ENCODE data around the gene DHDDS. TPM values are rescaled to one million over a fixed set of nuclear protein-coding genes. Genes with fewer than 3 reads are reported as not detected.

The DHDDS gene
- total and polyA plus RNA-seq, 2 of the 13 experiments (the other 11 are each of a cell fraction or from before 2014, with no cell fraction given): 18.9 to 28.3 TPM

DNA sequence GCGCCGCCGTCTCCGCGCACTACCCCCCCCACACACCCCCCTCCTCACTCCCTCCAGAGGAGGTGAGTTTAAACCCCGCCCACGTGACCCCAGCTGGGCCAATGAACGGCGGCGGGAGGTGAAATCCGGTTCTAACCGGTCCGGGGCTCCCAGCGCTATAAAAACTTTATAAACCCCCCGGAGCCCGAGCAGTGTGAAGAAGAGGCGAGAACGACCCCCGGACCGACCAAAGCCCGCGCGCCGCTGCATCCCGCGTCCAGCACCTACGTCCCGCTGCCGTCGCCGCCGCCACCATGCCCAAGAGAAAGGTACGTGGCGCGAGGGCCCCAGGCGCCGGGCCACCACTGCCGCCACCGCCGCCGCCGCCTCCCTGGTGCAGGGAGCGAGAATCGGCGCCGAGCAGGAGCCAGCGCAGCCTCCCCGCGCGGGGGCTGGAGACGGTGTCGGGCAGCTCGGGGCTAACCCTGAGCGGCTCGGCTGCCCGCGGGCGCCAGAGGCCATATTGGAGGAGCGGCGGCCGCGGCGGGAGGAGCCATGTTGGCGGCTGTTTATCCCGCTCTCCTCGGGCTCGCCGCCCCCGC lies 40.3 kb downstream of the DHDDS start, which contains the start of gene HMGN2 (continued):
- TF ChIP-seq KMT2A (CRISPR knock-in tag; IDR thresholded peaks at IDR 0.05) (no peak), ZKSCAN1 (IDR thresholded peaks at IDR 0.05; ENCODE audit: low read length) (no peak), ZNF782 (CRISPR knock-in tag; IDR thresholded peaks at IDR 0.05; ENCODE audit: borderline replicate concordance) (no peak), NR2F1 (CRISPR knock-in tag; IDR thresholded peaks at IDR 0.05) (no peak), POGK (CRISPR knock-in tag; conservative IDR thresholded peaks at IDR 0.05) (no peak), TBP (CRISPR knock-in tag; IDR thresholded peaks at IDR 0.05) (no peak), ZIK1 (CRISPR knock-in tag; IDR thresholded peaks at IDR 0.05; ENCODE audit: borderline replicate concordance, low read depth) (no peak), NRL (CRISPR knock-in tag; IDR thresholded peaks at IDR 0.05; ENCODE audit: borderline replicate concordance) (no peak; the same call in 1 of the 2 replicates), ZBTB20 (CRISPR knock-in tag; IDR thresholded peaks at IDR 0.05; ENCODE audit: borderline replicate concordance, low read depth) (no peak), PHF5A (CRISPR knock-in tag; IDR thresholded peaks at IDR 0.05; ENCODE audit: low read depth, unreplicated experiment) (no peak), ZNF337 (CRISPR knock-in tag; IDR thresholded peaks at IDR 0.05; ENCODE audit: borderline replicate concordance, low read depth) (no peak), ZNF557 (CRISPR knock-in tag; IDR thresholded peaks at IDR 0.05) (no peak), NFRKB (IDR thresholded peaks at IDR 0.05) (no peak), FOXK2 (IDR thresholded peaks at IDR 0.05) (no peak), ZNF484 (CRISPR knock-in tag; IDR thresholded peaks at IDR 0.05; ENCODE audit: borderline replicate concordance, low read depth) (no peak), ZBTB25 (CRISPR knock-in tag; IDR thresholded peaks at IDR 0.05) (no peak), GFI1 (CRISPR knock-in tag; IDR thresholded peaks at IDR 0.05; ENCODE audit: borderline replicate concordance) (no peak), SP140L (CRISPR knock-in tag; IDR thresholded peaks at IDR 0.05; ENCODE audit: borderline replicate concordance) (no peak), EHMT2 (IDR thresholded peaks at IDR 0.05; ENCODE audit: borderline replicate concordance, low read depth, low read length) (no peak)
- TF ChIP-seq, protein P1, sequence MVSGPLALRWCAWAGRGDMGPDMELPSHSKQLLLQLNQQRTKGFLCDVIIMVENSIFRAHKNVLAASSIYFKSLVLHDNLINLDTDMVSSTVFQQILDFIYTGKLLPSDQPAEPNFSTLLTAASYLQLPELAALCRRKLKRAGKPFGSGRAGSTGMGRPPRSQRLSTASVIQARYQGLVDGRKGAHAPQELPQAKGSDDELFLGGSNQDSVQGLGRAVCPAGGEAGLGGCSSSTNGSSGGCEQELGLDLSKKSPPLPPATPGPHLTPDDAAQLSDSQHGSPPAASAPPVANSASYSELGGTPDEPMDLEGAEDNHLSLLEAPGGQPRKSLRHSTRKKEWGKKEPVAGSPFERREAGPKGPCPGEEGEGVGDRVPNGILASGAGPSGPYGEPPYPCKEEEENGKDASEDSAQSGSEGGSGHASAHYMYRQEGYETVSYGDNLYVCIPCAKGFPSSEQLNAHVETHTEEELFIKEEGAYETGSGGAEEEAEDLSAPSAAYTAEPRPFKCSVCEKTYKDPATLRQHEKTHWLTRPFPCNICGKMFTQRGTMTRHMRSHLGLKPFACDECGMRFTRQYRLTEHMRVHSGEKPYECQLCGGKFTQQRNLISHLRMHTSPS (CRISPR knock-in tag; IDR thresholded peaks at IDR 0.05; ENCODE audit: low read depth): no peak
- TF ChIP-seq, protein P2, sequence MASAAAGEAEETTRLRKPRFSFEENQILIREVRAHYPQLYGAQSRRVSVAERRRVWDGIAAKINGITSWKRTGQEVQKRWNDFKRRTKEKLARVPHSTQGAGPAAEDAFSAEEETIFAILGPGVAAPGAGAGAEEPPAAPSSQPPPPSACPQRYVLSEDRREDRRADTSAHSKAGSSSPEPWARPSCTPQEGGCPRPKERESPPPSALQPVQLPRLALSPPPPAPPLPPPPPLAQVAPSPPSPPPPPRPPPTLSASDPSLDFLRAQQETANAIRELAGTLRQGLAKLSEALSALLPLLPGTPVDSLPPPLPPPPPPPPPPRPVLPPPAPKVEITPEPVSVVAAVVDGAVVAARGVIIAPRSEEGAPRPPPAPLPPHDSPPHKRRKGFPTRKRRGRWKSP (CRISPR knock-in tag; IDR thresholded peaks at IDR 0.05): no peak
- TF ChIP-seq, protein P3, sequence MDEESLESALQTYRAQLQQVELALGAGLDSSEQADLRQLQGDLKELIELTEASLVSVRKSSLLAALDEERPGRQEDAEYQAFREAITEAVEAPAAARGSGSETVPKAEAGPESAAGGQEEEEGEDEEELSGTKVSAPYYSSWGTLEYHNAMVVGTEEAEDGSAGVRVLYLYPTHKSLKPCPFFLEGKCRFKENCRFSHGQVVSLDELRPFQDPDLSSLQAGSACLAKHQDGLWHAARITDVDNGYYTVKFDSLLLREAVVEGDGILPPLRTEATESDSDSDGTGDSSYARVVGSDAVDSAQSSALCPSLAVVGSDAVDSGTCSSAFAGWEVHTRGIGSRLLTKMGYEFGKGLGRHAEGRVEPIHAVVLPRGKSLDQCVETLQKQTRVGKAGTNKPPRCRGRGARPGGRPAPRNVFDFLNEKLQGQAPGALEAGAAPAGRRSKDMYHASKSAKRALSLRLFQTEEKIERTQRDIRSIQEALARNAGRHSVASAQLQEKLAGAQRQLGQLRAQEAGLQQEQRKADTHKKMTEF (CRISPR knock-in tag; IDR thresholded peaks at IDR 0.05): 0 out of 2 replicates have a peak, but pooled peaks have one; percentile 44
